ENCODE data around the gene MYBPHL. TPM values are rescaled to one million over a fixed set of nuclear protein-coding genes. Genes with fewer than 3 reads are reported as not detected.

MYBPHL gene
- total RNA-seq, 4 donors from 2014 or later: 3.1 TPM; not detected in 3

DNA sequence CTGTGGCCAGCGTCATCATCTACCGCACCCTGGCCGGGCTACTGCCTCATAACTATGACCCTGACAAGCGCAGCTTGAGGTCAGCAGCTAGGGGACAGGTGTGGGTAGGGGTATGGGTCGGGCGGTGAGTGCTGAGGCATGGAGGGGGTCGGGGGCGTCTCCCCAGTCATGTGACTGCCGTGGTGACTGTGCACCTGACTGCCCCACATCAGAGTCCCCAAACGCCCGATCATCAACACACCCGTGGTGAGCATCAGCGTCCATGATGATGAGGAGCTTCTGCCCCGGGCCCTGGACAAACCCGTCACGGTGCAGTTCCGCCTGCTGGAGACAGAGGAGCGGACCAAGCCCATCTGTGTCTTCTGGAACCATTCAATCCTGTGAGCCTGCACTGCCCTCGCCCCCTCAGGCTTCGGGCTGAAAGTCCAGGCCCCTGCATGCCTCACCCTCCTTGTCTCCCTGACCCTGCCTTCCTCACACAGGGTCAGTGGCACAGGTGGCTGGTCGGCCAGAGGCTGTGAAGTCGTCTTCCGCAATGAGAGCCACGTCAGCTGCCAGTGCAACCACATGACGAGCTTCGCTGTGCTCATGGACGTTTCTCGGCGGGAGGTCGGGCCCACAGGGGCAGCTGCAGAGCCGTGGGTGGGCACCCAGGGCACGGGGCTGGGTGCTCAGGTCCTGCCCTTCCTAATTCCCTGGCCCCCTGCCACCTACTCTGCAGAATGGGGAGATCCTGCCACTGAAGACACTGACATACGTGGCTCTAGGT is 37.4 kb downstream of the MYBPHL start:
- peaks cover 2 to 6% of the 10 kb centered on the region in 2 donors for H3K4me1 ChIP-seq
- no peaks in the 10 kb centered on the region for H3K9me3 ChIP-seq
- intact Hi-C loops (cut with DNase I; ENCODE audit: low total_unique reads): no loop called here
- no peak for ATAC-seq
- H3K36me3 ChIP-seq: no peaks in the 10 kb centered on the region
- H3K4me3 ChIP-seq: no peak overlapping the region
- TF ChIP-seq, protein P1, sequence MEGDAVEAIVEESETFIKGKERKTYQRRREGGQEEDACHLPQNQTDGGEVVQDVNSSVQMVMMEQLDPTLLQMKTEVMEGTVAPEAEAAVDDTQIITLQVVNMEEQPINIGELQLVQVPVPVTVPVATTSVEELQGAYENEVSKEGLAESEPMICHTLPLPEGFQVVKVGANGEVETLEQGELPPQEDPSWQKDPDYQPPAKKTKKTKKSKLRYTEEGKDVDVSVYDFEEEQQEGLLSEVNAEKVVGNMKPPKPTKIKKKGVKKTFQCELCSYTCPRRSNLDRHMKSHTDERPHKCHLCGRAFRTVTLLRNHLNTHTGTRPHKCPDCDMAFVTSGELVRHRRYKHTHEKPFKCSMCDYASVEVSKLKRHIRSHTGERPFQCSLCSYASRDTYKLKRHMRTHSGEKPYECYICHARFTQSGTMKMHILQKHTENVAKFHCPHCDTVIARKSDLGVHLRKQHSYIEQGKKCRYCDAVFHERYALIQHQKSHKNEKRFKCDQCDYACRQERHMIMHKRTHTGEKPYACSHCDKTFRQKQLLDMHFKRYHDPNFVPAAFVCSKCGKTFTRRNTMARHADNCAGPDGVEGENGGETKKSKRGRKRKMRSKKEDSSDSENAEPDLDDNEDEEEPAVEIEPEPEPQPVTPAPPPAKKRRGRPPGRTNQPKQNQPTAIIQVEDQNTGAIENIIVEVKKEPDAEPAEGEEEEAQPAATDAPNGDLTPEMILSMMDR (IDR thresholded peaks at IDR 0.05 in 4 of 5, conservative IDR thresholded peaks at IDR 0.05 in 1 of 5): no peak
- TF ChIP-seq POLR2A (IDR thresholded peaks at IDR 0.05): no peak
- H3K27me3 ChIP-seq: no peaks in the 10 kb centered on the region
- in situ Hi-C loops (cut with MboI; ENCODE audit: low sequenced_read_pairs in 4 of 4): loop anchor here in 1 of 4 donors (10.0 kb wide), 1 partner anchor 135 kb away; no protein-coding TSS in a partner anchor
- no peak overlapping the region for H3K27ac ChIP-seq
- DNase-seq: no peak

DNA sequence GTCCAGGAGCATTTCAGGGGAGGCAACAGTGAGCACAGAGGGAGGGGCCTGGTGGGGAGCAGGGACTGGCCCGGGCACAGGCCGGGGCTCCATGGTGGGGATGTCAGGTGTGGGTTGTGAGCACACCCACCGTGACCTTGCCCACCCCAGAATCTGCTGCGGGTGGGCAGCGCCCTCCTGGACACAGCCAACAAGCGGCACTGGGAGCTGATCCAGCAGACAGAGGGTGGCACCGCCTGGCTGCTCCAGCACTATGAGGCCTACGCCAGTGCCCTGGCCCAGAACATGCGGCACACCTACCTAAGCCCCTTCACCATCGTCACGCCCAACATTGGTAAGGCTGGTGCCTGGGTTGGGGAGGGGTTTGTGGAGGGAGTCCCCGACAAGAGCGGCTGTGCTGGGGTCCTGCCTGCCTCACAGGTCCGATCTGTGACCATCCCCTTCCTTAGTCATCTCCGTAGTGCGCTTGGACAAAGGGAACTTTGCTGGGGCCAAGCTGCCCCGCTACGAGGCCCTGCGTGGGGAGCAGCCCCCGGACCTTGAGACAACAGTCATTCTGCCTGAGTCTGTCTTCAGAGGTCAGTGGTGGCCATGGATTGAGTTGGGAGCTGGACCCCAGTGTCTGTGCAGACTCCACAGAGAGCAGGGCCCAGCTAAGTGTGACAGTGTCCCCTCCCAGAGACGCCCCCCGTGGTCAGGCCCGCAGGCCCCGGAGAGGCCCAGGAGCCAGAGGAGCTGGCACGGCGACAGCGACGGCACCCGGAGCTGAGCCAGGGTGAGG is 38.2 kb downstream of the MYBPHL start:
- ATAC-seq (no peak), DNase-seq (no peak)
- Histone ChIP-seq H3K4me3 (no peak overlapping the region), H3K9me3 (no peaks in the 10 kb centered on the region), H3K36me3 (no peaks in the 10 kb centered on the region), H3K4me1 (peaks cover 0 to 3% of the 10 kb centered on the region in 2 donors), H3K27me3 (no peaks in the 10 kb centered on the region), H3K27ac (no peak overlapping the region)
- in situ Hi-C loops (cut with MboI; ENCODE audit: low sequenced_read_pairs in 4 of 4): loop anchor here in 1 of 4 donors (10.0 kb wide), 1 partner anchor 136 kb away; no protein-coding TSS in a partner anchor
- intact Hi-C loops (cut with DNase I; ENCODE audit: low total_unique reads): no loop called here
- TF ChIP-seq POLR2A (IDR thresholded peaks at IDR 0.05): no peak
- TF ChIP-seq, protein P1 (IDR thresholded peaks at IDR 0.05 in 4 of 5, conservative IDR thresholded peaks at IDR 0.05 in 1 of 5): no peak

DNA sequence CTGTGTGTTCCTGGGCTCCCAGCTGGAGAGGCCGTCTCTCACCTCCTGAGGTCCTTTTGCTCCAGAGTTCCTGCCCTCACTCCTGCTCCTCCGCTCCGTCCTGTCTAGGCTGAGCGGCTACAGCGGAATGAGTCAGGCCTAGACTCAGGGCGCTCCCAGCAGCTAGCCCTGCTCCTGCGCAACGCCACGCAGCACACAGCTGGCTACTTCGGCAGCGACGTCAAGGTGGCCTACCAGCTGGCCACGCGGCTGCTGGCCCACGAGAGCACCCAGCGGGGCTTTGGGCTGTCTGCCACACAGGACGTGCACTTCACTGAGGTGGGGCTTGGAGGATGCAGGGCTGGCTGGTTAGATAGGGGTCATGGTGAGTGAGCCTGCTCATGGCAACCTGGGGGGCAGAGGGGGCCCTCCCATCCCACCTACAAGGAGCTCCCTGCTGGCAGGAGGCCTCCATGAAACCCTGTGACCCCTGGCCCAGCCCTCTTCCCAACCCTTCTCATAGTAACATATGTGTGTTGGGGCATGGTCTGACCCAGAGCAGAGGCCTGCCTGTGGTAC is 39.0 kb downstream of the MYBPHL start:
- Histone ChIP-seq H3K4me3 (no peak overlapping the region), H3K9me3 (no peaks in the 10 kb centered on the region), H3K36me3 (no peaks in the 10 kb centered on the region), H3K27me3 (no peaks in the 10 kb centered on the region), H3K4me1 (peaks cover 0 to under 1% of the 10 kb centered on the region in 2 donors), H3K27ac (no peak overlapping the region)
- in situ Hi-C loops (cut with MboI; ENCODE audit: low sequenced_read_pairs in 4 of 4) (loop anchor here in 1 of 4 donors (10.0 kb wide), 1 partner anchor 137 kb away; no protein-coding TSS in a partner anchor), intact Hi-C loops (cut with DNase I; ENCODE audit: low total_unique reads) (no loop called here)
- DNase-seq (no peak), ATAC-seq (no peak)
- no peak for TF ChIP-seq POLR2A (IDR thresholded peaks at IDR 0.05)
- TF ChIP-seq, protein P1 (IDR thresholded peaks at IDR 0.05 in 4 of 5, conservative IDR thresholded peaks at IDR 0.05 in 1 of 5): no peak

DNA sequence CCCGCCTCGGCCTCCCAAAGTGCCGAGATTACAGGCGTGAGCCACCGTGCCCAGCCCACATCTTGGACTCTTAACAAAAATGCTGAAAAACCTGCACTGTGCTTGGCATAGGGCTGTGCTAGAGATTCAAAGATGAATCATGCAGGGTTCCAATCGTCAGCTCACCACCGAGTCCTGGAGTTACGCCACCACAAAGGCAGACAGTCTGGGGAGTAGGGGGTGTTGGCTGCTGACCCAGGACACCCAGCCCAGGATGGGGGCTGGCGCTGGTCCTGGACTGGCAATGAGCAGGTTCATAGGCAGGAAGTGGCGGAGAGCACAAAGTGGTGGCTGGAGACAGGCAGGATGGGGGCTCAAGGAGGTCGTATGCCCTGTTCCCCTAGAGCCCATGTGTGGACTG is 39.8 kb downstream of the MYBPHL start:
- no peaks in the 10 kb centered on the region for H3K36me3 ChIP-seq
- in situ Hi-C loops (cut with MboI; ENCODE audit: low sequenced_read_pairs in 4 of 4) (loop anchor here in 1 of 4 donors (10.0 kb wide), 1 partner anchor 138 kb away; no protein-coding TSS in a partner anchor), intact Hi-C loops (cut with DNase I; ENCODE audit: low total_unique reads) (no loop called here)
- H3K27ac ChIP-seq: no peak overlapping the region
- no peaks in the 10 kb centered on the region for H3K9me3 ChIP-seq
- no peaks in the 10 kb centered on the region for H3K27me3 ChIP-seq
- H3K4me1 ChIP-seq: no peaks in the 10 kb centered on the region
- ATAC-seq: no peak
- TF ChIP-seq, protein P1 (IDR thresholded peaks at IDR 0.05 in 4 of 5, conservative IDR thresholded peaks at IDR 0.05 in 1 of 5): no peak
- TF ChIP-seq POLR2A (IDR thresholded peaks at IDR 0.05): no peak
- no peak overlapping the region for H3K4me3 ChIP-seq
- no peak for DNase-seq
